Stimulated activated CD4-positive, alpha-beta T cell treated with anti-CD3 and anti-CD28 coated beads, TNF-alpha, amount 100 ng/mL, for 1 hour (primary cell): ENCODE measurements around the gene SPNS2.
"Not testable (repeated sequence)": the region's sequence is repeated elsewhere in the genome, so short reads cannot be mapped to it uniquely, and the experiment has no call there.

Experiments used
- DNase-seq, 3 donors: peaks; one replicate each; pipeline ENCODE4 v3.0.0-alpha.2; 2020; ENCODE audit warnings: low read depth in 3 of 3, low spot score in 1 of 3

SPNS2 gene

DNA sequence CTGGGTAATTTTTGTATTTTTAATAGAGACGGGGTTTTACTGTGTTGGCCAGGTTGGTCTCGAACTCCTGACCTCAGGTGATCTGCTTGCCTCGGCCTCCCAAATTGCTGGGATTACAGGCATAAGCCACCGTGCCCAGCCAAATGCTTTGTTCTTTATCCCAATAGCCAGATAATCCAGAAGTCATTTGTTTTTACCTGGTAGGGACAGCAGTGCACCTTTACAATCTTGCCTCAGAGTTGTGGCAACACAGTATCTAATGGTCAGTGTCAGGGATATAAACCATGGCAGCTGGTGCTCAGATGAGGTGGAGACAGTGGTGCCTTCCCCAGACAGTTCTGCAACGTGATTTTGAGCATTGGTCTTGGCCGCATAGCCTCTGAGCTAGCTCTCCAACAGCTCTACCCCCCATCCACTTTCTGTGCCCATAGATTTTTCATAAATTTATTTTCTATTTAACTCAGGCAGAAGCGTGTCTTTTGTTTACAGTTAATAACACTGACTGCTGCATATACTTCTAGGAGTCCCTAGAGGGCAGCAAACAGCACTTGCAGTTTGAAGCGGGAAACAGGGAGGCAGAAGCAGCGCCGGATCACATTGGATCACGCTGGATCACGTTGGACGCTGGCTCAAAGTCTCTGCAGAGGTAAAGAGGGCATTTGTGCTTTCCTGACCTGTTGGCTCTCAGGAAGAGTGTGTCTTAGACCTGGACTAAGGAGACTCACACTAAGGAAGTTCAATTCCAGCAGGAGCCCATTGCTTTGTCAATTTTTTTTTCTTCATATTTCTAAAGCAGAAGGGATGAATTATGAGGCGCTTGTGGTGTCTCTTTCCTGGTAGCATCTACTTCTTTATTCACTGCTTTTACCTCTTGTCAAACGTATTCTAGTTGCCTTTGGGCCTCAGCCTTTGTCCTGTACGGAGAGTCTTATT, 66.8 kb downstream of the SPNS2 start:
- DNase-seq: no peak

DNA sequence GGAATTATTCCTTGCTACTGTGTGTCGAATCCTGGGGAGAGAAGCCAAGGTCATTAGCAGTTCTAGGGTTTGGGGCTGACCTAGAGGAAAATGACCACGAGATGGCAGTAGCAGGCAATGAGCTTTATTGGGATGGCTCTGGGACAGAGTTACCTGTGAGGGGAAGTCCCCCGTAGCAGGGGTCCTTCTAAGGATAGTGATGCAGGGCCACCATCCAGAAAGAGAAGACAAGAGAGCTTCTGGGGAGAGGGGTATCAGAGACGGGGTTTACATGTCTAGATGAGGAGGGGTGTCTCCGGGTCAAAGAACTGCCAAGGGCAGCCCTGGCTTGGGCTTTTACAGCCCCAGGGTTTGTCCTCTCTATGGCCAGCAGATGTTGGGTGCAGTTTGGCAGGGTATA, 68.1 kb downstream of the SPNS2 start:
- no peak for DNase-seq

DNA sequence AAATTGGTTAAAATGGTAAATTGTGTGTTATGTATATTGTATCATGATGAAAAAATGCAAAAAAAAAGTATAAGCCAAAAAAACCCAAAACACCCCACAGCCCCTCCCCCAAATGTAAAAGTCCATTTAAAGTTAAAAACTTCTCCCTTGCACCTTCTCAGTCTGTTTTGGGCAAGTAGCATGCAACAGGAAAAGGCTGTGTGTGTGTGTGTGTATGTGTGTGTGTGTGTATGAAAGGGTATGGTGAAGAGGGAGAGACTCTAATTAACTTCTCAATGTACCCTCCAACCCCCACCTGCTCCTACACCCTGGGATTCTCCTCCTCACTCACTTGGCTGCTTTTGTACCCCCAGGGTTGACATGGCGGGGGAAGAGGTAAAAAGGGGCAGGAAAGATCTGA, 70.9 kb downstream of the SPNS2 start:
- no peak for DNase-seq

DNA sequence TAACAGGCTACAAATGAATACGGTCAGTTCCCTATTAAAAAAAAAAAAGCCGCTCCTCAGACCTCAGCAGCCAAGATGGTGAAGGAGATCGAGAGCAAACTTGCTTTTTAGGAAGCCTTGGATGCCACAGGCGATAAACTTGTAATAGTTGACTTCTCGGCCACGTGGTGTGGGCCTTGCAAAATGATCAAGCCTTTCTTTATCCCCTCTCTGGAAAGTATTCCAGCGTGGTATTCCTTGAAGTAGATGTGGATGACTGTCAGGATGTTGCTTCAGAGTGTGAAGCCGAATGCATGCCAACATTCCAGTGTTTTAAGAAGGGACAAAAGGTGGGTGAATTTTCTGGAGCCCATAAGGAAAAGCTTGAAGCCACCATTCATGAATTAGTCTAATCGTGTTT, 73.5 kb downstream of the SPNS2 start:
- DNase-seq: no peak

DNA sequence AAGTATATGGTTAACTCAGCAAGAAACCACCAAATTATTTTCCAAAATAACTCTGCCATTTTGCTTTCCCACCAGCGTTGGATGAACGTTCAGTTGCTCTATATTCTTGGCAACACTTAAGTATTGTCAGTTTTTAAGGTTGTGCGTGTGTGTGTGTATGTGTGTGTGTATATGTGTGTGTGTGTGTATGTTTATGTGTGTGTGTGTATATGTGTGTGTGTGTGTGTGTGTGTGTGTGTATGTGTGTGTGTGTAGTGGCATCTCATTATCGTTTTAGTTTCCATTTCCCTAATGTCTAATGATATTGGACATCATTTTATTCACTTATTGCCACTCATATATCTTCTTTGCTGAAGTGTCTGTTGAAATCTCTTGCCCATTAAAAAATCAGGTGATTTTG, 74.4 kb downstream of the SPNS2 start:
- DNase-seq: no peak

DNA sequence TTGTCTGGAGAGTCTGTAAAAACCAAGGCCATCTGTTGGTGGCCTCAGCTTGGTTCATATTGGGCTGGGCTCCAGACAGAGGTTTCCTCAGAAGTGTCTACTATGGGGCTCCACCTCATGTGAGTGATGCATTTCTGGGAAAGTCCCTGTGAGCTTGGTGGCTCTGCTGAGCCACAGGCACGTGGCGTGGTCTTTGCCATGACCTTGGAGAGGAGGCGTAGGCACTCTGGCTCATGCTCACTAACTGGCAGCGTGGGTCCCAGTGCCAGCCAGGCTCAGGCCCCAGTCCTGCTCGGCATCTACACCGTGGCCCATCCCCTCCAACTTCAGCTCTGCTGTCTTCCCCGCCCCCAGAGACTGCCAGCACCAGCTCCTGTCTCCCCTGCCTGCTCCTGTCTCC, 75.0 kb downstream of the SPNS2 start:
- DNase-seq: peak in 2 of 3 donors; percentile 21 to 47

DNA sequence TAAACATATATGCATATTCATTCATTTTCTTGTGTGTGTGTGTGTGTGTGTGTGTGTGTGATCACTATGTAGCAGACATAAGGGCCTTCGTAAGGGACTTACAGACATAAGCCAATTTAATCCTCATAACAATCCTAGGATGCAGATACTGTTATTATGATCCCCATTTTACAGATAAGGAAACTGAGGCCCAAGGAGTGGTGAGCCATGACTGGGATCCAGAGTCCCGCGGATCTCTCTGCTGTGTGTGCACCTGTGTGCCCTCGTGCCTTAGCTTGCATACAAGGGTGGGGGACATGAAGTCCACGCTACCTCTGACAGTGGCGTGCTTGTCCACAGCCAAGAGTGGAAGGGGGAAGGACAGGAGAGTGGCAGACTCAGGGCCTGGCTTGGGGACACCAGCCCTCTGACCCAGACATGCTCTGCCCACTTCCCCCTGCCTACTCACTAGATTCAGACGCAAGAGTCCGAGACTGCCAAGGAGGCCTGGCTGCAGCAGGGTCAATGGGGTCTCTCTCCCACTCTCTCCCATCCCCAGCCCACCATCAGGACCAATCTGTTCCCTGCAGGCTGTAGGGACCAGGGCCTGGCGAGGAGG, 75.9 kb downstream of the SPNS2 start:
- no peak for DNase-seq

DNA sequence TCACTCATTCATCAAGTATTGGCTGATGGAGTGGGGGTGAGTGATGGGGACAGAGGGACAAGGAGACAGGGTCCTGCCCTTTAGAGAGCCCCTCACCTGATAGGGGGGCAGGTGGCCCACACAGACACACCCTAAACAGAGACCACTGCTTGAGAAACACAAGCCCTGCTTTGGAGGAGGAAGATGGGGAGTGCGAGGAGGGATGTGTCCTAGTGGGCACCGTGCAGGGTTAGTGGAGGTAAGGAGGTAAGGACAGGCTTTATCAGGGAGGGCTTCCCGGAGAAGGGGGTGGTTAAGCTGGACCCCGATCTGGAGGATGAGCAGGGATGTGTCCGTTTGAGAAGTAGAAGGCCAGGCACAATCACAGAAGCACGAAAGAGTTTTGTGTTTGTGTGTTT, 77.5 kb downstream of the SPNS2 start:
- DNase-seq: no peak

DNA sequence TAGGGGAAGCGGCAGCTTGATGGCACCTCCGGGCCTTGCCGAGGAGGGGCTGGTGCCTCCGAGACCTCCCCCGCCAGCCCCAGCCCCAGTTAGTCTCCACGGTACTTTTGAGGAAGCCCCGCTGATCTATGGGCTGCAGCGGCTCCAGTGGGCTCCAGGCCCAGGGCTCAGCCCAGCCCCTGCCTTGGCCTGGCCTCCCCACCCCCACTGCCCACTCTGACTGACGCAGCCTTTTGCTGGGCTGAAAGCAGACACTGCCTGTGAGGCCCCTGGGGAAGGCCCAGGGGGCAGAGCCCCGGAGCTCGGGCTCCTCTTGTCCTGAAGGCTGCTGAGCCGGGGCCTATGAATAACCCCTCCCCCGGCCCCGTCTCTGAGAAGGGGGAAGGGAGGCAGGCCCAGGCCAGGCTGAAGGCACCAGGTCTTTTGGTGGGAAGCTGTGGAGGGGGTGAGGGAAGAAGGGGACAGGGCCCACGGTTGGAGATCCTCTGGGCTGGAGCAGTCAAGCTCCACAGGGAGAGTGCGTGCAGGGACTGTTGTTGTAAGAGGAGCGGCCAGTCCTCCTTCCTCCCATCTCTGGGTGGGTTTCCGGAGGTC, 78.1 kb downstream of the SPNS2 start:
- DNase-seq: no peak

DNA sequence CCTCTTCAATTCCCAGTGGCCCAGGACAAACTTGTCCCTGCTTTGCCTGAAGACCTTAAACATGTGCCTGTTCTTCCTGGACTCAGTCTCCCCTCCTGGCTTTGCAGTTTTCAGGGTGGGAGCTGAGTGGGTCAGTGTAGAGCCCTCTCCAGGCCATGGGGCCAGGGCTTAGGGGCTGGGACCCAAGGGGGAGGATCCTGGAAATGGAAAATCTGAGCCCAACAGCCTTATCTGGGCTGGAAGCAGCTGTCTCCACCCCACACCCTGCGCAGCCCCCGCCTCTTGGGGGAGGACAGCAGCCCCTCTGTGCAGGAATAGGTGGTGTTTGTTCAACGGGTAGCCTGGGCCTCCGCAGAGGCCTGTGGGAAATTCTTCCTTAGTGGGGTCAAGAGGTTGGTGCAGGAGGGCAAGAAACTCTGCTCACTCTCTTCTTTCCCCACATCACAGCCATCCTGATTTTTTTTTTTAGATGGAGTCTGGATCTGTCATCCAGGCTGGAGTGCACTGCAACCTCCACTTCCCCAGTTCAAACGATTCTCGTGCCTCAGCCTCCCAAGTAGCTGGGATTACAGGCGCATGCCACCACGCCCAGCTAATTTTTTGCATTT, 78.8 kb downstream of the SPNS2 start:
- DNase-seq: no peak

DNA sequence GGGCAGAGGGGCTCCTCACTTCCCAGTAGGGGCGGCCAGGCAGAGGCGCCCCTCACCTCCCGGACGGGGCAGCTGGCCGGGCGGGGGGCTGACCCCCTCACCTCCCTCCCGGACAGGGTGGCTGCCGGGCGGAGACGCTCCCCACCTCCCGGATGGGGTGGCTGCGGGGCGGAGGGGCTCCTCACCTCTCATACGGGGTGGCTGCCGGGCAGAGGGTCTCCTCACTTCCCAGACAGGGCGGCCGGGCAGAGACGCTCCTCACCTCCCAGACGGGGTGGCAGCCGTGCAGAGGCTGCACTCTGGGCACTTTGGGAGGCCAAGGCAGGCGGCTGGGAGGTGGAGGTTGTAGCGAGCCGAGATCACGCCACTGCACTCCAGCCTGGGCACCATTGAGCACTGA, 79.7 kb downstream of the SPNS2 start:
- not testable (repeated sequence) for DNase-seq

DNA sequence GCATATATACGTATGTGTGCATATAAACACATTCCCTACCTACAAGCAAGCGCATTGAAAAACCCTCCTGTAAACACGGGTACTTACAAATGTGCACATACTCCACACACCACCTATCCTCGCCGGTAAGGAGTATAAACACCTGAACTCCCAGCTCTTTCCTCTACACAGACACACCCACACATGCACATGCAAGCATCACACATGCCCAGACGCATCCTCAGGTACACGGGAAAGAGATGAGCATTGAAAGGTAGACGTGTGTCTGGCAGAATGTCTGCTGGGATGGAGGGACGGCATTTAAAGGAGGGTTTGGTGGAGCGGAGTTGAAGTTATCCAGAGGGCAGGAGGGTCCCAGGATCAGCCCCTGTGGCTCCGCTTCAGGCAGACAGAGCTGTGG, 81.0 kb downstream of the SPNS2 start:
- DNase-seq: no peak

DNA sequence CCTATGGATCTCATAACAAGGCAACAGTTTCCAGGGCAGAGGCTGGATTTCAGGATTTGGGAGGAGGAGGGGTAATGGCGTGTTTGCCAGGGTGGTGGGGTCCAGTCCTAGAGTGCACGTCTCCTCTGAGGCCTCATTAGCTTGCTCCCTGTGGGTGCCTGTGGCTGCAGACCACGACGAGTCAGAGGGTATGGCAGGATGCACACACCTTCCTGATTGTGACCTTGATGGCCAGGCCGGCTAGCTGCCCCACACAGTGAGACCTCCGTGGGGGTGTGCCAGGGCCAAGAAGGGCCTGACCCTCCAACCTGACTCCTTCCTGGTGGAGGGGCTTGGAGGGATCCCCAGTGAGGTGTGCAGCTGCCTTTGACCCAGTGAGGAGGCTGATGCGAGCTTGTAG, 81.6 kb downstream of the SPNS2 start:
- no peak for DNase-seq

DNA sequence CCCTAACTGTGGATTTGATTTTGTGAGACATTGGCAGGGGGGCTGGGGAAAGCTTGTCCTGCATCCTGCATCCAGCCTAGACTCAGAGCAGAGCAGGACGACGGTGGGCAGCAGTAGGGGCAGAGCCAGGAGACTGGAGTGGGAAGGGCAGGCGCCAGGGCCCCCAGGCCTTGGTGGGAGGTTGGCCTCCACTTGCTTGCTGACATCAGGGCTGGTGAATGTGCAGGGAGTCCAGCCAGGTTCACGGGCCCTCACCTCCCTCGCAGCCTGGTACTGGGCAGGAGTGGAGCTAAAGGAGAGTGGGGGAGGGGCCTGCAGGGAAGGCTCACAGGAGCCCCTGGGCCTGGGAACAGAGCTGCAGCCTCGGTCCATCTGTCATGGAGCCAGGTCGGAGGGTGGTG, 83.4 kb downstream of the SPNS2 start:
- no peak for DNase-seq

DNA sequence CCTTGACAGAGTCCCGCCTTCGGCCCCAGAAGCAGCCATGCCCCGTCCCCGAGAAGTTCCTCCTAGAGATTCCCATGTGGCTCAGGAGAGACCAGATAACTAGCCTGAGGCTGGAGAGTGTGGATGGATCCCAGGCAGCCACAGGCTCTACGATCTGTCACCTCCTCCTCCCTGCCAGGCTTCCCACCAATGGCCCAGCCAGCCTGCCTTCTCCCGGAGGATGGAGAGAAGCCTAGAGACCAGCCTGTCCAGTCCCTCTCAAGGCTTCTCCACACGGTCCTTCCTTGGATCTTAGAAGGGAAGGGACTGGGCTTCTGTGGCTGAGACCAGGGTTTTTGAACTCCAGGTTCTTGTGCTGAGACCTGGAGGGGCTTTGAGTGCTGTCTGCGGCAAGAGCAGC, 84.0 kb downstream of the SPNS2 start:
- DNase-seq: no peak

DNA sequence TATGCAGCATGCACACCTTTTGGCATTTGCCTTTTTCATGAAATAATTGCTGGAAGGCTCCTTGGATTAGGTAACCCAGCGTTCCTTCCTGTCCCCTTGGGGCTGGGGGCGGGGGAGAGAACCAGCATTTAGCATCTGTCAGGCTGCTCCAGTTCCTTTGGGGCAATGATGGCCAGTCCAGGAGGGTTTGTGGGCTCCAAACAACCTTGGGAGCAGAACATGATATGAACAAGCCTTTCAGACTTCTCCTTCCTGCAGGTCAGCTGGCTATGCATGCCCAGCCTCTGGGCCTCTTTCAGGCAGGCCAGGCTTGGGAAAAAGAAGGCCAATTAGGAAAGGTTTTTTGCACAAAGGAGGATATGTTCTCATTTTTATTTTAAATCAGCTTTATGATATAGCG, 84.5 kb downstream of the SPNS2 start:
- DNase-seq: no peak

DNA sequence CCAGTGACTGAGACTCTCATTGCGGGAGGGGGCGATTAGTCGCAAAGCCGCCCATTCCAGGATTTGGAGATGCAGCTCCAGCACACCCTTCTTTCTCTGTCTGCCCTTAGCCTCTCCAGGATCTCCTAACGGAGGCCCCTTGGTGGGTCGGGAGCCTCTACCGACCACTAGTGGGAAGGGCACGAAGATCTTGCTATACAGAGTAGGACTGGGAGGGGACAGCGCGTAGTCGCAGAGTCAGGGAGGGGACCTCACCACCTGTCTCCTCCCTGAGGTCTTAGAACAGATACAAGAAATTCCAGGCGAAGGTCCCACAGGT, 85.1 kb downstream of the SPNS2 start:
- no peak for DNase-seq

DNA sequence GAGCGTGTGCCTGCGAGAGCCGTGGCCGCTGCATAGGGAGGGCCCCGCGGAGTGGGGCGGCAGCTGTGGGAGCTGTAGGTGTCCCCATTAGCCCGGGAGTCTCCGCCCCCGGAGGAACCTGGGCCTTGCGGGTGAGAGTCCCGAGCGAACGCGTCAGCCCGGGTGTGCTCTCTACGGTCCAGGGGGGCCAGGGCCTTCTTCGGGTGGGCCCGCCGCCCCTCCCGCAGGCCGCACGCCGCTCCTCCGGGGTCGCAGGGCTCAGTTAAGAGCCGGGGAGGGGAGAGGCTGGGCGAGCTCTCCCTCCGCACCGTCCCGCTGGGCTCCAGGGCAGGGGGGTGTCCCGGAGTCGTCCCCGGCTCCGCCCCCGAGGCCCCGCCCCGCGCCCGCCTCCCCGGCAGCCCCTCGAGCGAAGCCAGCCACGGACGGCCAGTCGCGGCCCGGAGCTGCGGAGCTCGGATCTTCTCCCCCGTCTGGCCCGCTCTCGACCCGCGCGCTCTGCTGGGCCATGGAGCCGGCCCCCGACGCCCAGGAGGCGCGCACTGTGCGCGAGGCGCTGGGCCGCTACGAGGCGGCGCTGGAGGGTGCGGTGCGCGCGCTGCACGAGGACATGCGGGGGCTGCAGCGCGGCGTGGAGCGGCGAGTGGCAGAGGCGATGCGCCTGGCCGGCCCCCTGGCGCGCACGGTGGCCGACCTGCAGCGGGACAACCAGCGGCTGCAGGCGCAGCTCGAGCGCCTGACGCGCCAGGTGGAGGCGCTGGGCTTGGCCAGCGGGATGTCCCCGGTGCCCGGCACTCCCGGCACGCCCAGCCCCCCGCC, 85.6 kb downstream of the SPNS2 start, which contains the start of gene SMTNL2:
SMTNL2 (plus strand) TSS at position 429 of the 816 bp plus-strand sequence; CDS start at position 506, 77 bp downstream.
- DNase-seq: peak in 1 of 3 donors; percentile 10

DNA sequence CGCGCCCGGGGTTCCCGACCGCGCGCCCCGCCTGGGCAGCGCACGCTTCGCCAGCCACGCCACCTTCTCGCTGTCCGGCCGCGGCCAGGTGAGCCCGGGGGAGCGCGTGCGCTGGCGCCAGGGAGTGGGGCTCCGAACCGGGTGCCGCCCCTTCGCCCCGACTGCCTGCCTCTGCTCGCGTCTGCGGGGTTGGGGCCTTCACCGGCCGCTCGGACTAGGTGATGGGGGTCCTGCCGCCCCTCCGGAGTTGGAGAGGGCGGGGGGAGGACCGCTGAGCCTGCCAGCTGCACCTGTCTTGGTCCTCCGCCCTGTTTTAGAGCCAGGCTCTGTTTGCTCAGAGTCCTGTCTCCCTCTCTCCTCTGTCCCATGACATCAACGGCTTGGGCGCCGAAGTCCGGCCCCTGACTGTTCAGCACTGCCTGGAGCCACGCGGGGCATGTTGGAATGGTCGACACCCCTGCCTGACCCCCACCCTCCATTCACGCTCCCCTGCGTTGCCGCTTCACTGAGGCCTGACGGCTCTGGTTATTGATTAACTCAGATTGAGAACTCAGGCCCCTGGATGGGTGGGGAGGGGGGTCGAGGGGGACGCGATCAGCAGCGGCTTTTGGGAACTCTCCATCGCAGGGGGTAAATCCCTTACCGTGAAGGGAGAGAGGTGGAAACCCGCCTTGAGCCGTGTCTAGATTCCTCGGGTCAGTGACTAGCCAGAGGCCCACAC, 86.4 kb downstream of the SPNS2 start:
- no peak for DNase-seq

DNA sequence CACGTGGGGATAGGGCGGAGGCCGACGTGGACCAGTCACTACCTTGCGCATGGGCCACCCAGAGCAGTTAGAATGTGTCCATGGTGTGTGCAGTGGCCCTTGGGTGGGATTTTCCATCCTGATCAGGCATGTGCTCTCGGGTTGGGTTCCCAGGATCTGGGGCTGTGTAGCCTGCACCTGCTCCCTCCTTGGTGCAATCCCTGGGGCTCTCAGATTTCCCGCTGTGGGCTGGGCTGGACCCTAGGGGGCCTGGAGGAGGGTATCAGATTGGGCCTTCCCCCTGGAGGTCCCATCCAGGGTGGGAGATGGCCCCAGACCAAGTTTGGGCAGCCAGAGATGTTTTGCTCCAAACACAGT, 86.9 kb downstream of the SPNS2 start:
- no peak for DNase-seq

DNA sequence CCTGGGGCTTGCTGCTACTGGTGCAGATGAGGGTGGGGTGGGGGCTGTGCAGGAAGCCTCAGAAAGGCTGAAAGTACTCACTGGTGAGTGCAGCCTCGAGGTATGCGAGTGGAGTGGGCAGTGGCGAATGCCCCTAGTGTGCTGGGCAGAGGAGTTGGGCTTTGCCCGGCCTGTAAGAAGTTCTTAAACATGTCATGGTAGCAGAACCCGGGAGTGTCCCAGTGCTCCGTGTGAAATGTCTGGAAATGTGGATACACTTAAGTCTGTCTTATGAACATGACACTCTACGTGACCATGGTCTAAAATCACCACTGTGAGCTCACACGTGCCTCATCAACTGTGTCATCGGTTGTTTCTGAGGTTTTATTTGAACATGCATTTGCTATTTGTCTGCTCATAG, 87.4 kb downstream of the SPNS2 start:
- DNase-seq: no peak
